ENCODE results near the gene DCST1.

DNA sequence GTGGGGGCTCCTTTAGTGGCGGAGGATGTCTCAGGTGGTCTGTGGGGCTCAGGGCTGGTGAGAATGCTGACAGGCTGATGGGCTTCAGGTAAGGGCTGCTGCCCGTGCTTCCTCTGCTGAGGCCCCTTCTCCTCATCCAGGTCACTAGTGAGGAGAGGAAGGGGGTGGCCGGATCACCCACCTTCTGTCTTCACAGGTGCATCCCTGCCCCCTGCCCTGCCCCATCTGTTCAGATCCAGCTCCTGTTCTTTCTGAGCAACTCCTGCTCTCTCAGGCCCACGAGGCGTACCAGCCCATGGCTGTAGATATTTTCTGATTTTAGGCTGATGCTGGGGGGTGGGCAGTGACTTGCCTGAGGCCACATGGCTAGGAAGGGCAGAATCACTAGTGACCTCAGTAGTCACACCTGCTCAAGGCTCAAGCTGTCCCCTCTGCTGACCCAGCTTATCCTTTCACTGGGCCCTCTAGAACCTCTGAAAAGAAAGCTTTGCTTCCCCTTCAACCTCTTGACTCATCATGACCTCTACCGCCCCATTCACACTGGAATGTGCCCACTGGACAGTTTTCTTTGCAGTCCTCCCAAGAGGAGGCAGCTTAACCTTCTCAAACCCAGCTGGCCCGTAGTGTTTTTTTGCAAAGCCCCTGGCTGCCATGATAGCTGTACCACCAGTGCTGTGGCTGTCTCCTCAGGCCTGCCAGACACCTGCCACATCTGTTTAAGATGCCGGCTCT is 14.8 kb upstream of the DCST1 start:
- TF ChIP-seq, protein P1, sequence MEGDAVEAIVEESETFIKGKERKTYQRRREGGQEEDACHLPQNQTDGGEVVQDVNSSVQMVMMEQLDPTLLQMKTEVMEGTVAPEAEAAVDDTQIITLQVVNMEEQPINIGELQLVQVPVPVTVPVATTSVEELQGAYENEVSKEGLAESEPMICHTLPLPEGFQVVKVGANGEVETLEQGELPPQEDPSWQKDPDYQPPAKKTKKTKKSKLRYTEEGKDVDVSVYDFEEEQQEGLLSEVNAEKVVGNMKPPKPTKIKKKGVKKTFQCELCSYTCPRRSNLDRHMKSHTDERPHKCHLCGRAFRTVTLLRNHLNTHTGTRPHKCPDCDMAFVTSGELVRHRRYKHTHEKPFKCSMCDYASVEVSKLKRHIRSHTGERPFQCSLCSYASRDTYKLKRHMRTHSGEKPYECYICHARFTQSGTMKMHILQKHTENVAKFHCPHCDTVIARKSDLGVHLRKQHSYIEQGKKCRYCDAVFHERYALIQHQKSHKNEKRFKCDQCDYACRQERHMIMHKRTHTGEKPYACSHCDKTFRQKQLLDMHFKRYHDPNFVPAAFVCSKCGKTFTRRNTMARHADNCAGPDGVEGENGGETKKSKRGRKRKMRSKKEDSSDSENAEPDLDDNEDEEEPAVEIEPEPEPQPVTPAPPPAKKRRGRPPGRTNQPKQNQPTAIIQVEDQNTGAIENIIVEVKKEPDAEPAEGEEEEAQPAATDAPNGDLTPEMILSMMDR (IDR thresholded peaks at IDR 0.05), result no peak
- TF ChIP-seq ZFX (IDR thresholded peaks at IDR 0.05; ENCODE audit: borderline replicate concordance), result no peak
